GM23338 (cell line): ENCODE results near the gene HGF. TPM values are rescaled to one million over a fixed set of nuclear protein-coding genes. Genes with fewer than 3 reads are reported as not detected.

Experiments used
- ATAC-seq: fragments of 200-7000 bp; cut with Tn5 transposase; 3 replicates; pipeline ENCODE4 v1.9.1; 2020
- DNase-seq: peaks from one replicate; pipeline ENCODE4 v3.0.0-alpha.2; 2015; ENCODE audit warnings: low spot score
- H2AFZ ChIP-seq: fragments of 200-600 bp; sonication (generic); 2 replicates; pipeline ENCODE4 v1.8.0; 2016; ENCODE audit warnings: antibody characterized with exemption, mild to moderate bottlenecking, moderate library complexity
- H3F3A ChIP-seq: fragments of 200-600 bp; sonication (generic); replicated peaks from 2 replicates; pipeline ENCODE4 v1.8.0; 2017; ENCODE audit warnings: antibody characterized with exemption, mixed run types, low read depth
- H3K27ac ChIP-seq: fragments of 200-600 bp; sonication (generic); 2 replicates; pipeline ENCODE4 v1.6.1; 2016; ENCODE audit warnings: low read depth
- H3K27me3 ChIP-seq: fragments of 200-600 bp; sonication (generic); 2 replicates; pipeline ENCODE4 v1.8.0; 2016; ENCODE audit warnings: mild to moderate bottlenecking, mixed run types, moderate library complexity; ENCODE audit not compliant: insufficient read depth
- H3K36me3 ChIP-seq: fragments of 200-600 bp; sonication (generic); 2 replicates; pipeline ENCODE4 v1.8.0; 2016; ENCODE audit warnings: mild to moderate bottlenecking; ENCODE audit not compliant: insufficient read depth
- H3K4me1 ChIP-seq: fragments of 200-600 bp; sonication (generic); 2 replicates; pipeline ENCODE4 v1.8.0; 2016; ENCODE audit warnings: mild to moderate bottlenecking, moderate library complexity; ENCODE audit not compliant: insufficient read depth
- H3K4me2 ChIP-seq: fragments of 200-600 bp; sonication (generic); 2 replicates; pipeline ENCODE4 v1.7.1; 2017; ENCODE audit warnings: mixed run types
- H3K4me3 ChIP-seq: fragments of 200-600 bp; sonication (generic); 2 replicates; pipeline ENCODE4 v1.6.1; 2016; ENCODE audit warnings: mixed run types
- H3K79me2 ChIP-seq: fragments of 200-600 bp; sonication (generic); replicated peaks from 2 replicates; pipeline ENCODE4 v1.8.0; 2017; ENCODE audit warnings: mild to moderate bottlenecking; ENCODE audit not compliant: insufficient read depth
- H3K9me2 ChIP-seq: fragments of 200-600 bp; sonication (generic); 2 replicates; pipeline ENCODE4 v1.8.0; 2017; ENCODE audit not compliant: insufficient read depth
- H4K20me1 ChIP-seq: fragments of 200-600 bp; sonication (generic); replicated peaks from 2 replicates; pipeline ENCODE4 v1.8.0; 2017; ENCODE audit warnings: mild to moderate bottlenecking; ENCODE audit not compliant: insufficient read depth
- H3K27ac Mint-ChIP-seq: 2 replicates; pipeline ENCODE4 v1.8.0; 2020; ENCODE audit warnings: inconsistent platforms, mild to moderate bottlenecking, moderate library complexity, mixed read lengths
- H3K27me3 Mint-ChIP-seq: 3 replicates; pipeline ENCODE4 v1.8.0; 2022; ENCODE audit warnings: low read depth, mild to moderate bottlenecking, moderate library complexity, mixed read lengths, inconsistent platforms; ENCODE audit not compliant: insufficient read depth, poor library complexity
- H3K36me3 Mint-ChIP-seq: 3 replicates; pipeline ENCODE4 v1.8.0; 2021; ENCODE audit warnings: low read depth, mild to moderate bottlenecking, inconsistent platforms, moderate library complexity, mixed read lengths
- H3K4me1 Mint-ChIP-seq: 3 replicates; pipeline ENCODE4 v1.8.0; 2020; ENCODE audit warnings: mild to moderate bottlenecking, inconsistent platforms, mixed read lengths
- H3K4me3 Mint-ChIP-seq: 3 replicates; pipeline ENCODE4 v1.8.0; 2021; ENCODE audit warnings: moderate library complexity, mild to moderate bottlenecking, inconsistent platforms, mixed read lengths
- H3K9me3 Mint-ChIP-seq: 3 replicates; pipeline ENCODE4 v1.8.0; 2020; ENCODE audit warnings: moderate library complexity, mild to moderate bottlenecking, inconsistent platforms, mixed read lengths
- CREB1 ChIP-seq: fragments of 250-450 bp; sonication (Bioruptor Pico); IDR thresholded peaks from 2 replicates; pipeline ENCODE4 v1.5.0; 2020; ENCODE audit warnings: low read depth, mild to moderate bottlenecking, moderate library complexity
- EZH2 ChIP-seq: fragments of 200-600 bp; sonication (generic); IDR thresholded peaks from one replicate; pipeline ENCODE4 v1.8.0; 2017; ENCODE audit warnings: antibody characterized with exemption, mild to moderate bottlenecking, low read depth; ENCODE audit not compliant: unreplicated experiment
- EZH2phosphoT487 ChIP-seq: fragments of 200-600 bp; sonication (generic); IDR thresholded peaks from one replicate; pipeline ENCODE4 v1.8.1; 2018; ENCODE audit warnings: antibody characterized with exemption; ENCODE audit not compliant: unreplicated experiment
- POLR2AphosphoS5 ChIP-seq: IDR thresholded peaks from 2 replicates; pipeline ENCODE4 v1.6.1; 2016; ENCODE audit warnings: antibody characterized with exemption, low read depth
- STAT1 ChIP-seq: IDR thresholded peaks from one replicate; pipeline ENCODE4 v1.6.1; 2016; ENCODE audit warnings: antibody characterized with exemption; ENCODE audit not compliant: unreplicated experiment
- ZNF114 ChIP-seq: fragments of 250-450 bp; sonication (Bioruptor Pico); IDR thresholded peaks from 2 replicates; pipeline ENCODE4 v1.5.0; 2020; ENCODE audit warnings: mild to moderate bottlenecking, moderate library complexity
- ZNF331 ChIP-seq: fragments of 250-450 bp; sonication (Bioruptor Pico); IDR thresholded peaks from 2 replicates; pipeline ENCODE4 v1.5.0; 2020; ENCODE audit warnings: low read depth, mild to moderate bottlenecking, moderate library complexity
- polyA plus RNA-seq: library from polyadenylated mRNA; unstranded; fragments of >200 nt; fragmentation: Nextera tagmentation; extraction: Ambion mirVana; gene quantifications from 2 replicates; pipeline ENCODE4 v1.2.1, GENCODE V29; 2016
- total RNA-seq: library from RNA; depleted of rRNA; stranded (reverse); fragments of >200 nt; shearing (Covaris generic); gene quantifications from 2 replicates; pipeline ENCODE4 v1.2.3, GENCODE V29; 2014
- TF ChIP-seq, protein P1 (sequence below): fragments of 250-450 bp; sonication (Bioruptor Pico); IDR thresholded peaks from 2 replicates; pipeline ENCODE4 v1.5.0; 2020; ENCODE audit warnings: mild to moderate bottlenecking, moderate library complexity
- TF ChIP-seq, protein P2 (sequence below): IDR thresholded peaks from one replicate; pipeline ENCODE4 v1.6.1; 2018; ENCODE audit warnings: antibody characterized with exemption; ENCODE audit not compliant: unreplicated experiment
- TF ChIP-seq, protein P3 (sequence below): IDR thresholded peaks from 2 replicates; pipeline ENCODE4 v1.6.1; 2016; ENCODE audit warnings: antibody characterized with exemption

Gene HGF
- total and polyA plus RNA-seq, 2 experiments from 2014 or later = 0.24 to 1.1 TPM

DNA sequence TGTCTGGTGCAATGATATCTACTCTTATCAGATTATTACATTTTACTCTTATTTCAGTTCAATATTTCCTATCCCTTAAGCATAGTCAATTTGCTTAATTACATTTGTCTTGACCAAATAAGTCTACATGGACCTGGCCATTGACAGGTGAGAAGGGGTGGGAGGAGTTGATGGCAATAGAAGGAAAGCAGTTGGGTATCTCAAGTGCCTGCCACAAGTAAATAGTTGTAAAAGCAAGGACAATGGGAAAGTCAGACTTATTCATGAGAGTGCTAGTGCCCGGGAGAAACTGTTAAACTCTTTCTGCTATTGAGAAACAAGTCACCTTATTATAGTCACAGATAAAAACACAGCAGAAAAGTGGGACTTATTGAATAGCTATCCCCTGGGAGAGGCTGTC lies 32.4 kb upstream of the HGF start:
- H3K27ac Mint-ChIP-seq = no peak overlapping the region
- H3K4me2 ChIP-seq = no peak overlapping the region
- no peaks in the 10 kb centered on the region for H3K9me3 Mint-ChIP-seq
- H3K27ac ChIP-seq = no peak overlapping the region
- no peaks in the 10 kb centered on the region for H3K27me3 Mint-ChIP-seq
- no peaks in the 10 kb centered on the region for H3K36me3 ChIP-seq
- H2AFZ ChIP-seq = peak overlapping the region; percentile 19; the same call in 1 of the 2 replicates
- TF ChIP-seq EZH2 = no peak
- no peak for ATAC-seq
- no peak overlapping the region for H3K4me3 ChIP-seq
- H3F3A ChIP-seq = no peaks in the 10 kb centered on the region
- no peak for DNase-seq
- H3K4me3 Mint-ChIP-seq = no peak overlapping the region
- no peaks in the 10 kb centered on the region for H3K4me1 ChIP-seq
- no peaks in the 10 kb centered on the region for H3K27me3 ChIP-seq
- no peaks in the 10 kb centered on the region for H3K9me2 ChIP-seq
- H3K4me1 Mint-ChIP-seq = no peaks in the 10 kb centered on the region
- no peaks in the 10 kb centered on the region for H3K36me3 Mint-ChIP-seq
- no peaks in the 10 kb centered on the region for H3K79me2 ChIP-seq
- H4K20me1 ChIP-seq = no peaks in the 10 kb centered on the region

DNA sequence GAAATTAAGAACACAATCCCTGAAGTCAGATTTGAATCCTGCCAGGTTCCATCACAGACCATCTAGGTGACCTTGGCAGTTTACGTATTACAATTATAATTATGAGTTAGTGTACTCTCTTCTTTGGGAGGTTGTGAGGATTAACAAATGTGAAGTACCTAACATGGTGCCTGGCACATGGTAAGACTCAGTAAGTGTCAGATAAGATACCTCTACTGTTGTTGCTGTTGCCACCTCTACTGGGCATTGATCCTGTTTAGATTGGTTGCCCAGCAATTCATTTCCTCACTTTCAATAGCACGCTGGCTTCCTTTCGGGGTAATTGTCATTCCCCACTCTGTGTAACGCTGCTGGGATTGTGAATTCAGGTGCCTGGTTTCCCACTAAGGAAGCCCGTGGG lies 31.7 kb upstream of the HGF start:
- H3K4me1 Mint-ChIP-seq = no peaks in the 10 kb centered on the region
- no peaks in the 10 kb centered on the region for H3K36me3 Mint-ChIP-seq
- H3F3A ChIP-seq = no peaks in the 10 kb centered on the region

More for the DNA sequence above, 31.7 kb upstream of the HGF start:
- Histone ChIP-seq H3K4me1 (no peaks in the 10 kb centered on the region), H3K4me3 (no peak overlapping the region), H3K27ac (no peak overlapping the region), H3K36me3 (no peaks in the 10 kb centered on the region), H3K9me2 (no peaks in the 10 kb centered on the region), H2AFZ (peak overlapping the region; percentile 19; the same call in 1 of the 2 replicates), H3K79me2 (no peaks in the 10 kb centered on the region), H4K20me1 (no peaks in the 10 kb centered on the region), H3K27me3 (no peaks in the 10 kb centered on the region), H3K4me2 (no peak overlapping the region)
- Mint-ChIP-seq H3K27me3 (no peaks in the 10 kb centered on the region), H3K9me3 (no peaks in the 10 kb centered on the region), H3K4me3 (no peak overlapping the region), H3K27ac (no peak overlapping the region)
- DNase-seq (no peak), ATAC-seq (no peak)
- TF ChIP-seq, protein P1, sequence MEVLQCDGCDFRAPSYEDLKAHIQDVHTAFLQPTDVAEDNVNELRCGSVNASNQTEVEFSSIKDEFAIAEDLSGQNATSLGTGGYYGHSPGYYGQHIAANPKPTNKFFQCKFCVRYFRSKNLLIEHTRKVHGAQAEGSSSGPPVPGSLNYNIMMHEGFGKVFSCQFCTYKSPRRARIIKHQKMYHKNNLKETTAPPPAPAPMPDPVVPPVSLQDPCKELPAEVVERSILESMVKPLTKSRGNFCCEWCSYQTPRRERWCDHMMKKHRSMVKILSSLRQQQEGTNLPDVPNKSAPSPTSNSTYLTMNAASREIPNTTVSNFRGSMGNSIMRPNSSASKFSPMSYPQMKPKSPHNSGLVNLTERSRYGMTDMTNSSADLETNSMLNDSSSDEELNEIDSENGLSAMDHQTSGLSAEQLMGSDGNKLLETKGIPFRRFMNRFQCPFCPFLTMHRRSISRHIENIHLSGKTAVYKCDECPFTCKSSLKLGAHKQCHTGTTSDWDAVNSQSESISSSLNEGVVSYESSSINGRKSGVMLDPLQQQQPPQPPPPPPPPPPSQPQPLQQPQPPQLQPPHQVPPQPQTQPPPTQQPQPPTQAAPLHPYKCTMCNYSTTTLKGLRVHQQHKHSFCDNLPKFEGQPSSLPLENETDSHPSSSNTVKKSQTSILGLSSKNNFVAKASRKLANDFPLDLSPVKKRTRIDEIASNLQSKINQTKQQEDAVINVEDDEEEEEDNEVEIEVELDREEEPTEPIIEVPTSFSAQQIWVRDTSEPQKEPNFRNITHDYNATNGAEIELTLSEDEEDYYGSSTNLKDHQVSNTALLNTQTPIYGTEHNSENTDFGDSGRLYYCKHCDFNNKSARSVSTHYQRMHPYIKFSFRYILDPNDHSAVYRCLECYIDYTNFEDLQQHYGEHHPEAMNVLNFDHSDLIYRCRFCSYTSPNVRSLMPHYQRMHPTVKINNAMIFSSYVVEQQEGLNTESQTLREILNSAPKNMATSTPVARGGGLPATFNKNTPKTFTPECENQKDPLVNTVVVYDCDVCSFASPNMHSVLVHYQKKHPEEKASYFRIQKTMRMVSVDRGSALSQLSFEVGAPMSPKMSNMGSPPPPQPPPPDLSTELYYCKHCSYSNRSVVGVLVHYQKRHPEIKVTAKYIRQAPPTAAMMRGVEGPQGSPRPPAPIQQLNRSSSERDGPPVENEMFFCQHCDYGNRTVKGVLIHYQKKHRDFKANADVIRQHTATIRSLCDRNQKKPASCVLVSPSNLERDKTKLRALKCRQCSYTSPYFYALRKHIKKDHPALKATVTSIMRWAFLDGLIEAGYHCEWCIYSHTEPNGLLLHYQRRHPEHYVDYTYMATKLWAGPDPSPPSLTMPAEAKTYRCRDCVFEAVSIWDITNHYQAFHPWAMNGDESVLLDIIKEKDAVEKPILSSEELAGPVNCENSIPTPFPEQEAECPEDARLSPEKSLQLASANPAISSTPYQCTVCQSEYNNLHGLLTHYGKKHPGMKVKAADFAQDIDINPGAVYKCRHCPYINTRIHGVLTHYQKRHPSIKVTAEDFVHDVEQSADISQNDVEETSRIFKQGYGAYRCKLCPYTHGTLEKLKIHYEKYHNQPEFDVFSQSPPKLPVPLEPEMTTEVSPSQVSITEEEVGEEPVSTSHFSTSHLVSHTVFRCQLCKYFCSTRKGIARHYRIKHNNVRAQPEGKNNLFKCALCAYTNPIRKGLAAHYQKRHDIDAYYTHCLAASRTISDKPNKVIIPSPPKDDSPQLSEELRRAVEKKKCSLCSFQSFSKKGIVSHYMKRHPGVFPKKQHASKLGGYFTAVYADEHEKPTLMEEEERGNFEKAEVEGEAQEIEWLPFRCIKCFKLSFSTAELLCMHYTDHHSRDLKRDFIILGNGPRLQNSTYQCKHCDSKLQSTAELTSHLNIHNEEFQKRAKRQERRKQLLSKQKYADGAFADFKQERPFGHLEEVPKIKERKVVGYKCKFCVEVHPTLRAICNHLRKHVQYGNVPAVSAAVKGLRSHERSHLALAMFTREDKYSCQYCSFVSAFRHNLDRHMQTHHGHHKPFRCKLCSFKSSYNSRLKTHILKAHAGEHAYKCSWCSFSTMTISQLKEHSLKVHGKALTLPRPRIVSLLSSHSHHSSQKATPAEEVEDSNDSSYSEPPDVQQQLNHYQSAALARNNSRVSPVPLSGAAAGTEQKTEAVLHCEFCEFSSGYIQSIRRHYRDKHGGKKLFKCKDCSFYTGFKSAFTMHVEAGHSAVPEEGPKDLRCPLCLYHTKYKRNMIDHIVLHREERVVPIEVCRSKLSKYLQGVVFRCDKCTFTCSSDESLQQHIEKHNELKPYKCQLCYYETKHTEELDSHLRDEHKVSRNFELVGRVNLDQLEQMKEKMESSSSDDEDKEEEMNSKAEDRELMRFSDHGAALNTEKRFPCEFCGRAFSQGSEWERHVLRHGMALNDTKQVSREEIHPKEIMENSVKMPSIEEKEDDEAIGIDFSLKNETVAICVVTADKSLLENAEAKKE (CRISPR knock-in tag) = no peak
- TF ChIP-seq, protein P2, sequence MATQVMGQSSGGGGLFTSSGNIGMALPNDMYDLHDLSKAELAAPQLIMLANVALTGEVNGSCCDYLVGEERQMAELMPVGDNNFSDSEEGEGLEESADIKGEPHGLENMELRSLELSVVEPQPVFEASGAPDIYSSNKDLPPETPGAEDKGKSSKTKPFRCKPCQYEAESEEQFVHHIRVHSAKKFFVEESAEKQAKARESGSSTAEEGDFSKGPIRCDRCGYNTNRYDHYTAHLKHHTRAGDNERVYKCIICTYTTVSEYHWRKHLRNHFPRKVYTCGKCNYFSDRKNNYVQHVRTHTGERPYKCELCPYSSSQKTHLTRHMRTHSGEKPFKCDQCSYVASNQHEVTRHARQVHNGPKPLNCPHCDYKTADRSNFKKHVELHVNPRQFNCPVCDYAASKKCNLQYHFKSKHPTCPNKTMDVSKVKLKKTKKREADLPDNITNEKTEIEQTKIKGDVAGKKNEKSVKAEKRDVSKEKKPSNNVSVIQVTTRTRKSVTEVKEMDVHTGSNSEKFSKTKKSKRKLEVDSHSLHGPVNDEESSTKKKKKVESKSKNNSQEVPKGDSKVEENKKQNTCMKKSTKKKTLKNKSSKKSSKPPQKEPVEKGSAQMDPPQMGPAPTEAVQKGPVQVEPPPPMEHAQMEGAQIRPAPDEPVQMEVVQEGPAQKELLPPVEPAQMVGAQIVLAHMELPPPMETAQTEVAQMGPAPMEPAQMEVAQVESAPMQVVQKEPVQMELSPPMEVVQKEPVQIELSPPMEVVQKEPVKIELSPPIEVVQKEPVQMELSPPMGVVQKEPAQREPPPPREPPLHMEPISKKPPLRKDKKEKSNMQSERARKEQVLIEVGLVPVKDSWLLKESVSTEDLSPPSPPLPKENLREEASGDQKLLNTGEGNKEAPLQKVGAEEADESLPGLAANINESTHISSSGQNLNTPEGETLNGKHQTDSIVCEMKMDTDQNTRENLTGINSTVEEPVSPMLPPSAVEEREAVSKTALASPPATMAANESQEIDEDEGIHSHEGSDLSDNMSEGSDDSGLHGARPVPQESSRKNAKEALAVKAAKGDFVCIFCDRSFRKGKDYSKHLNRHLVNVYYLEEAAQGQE = no peak
- no peak for TF ChIP-seq STAT1
- no peak for TF ChIP-seq ZNF331 (CRISPR knock-in tag)
- no peak for TF ChIP-seq EZH2
- no peak for TF ChIP-seq ZNF114 (CRISPR knock-in tag)
- TF ChIP-seq, protein P3, sequence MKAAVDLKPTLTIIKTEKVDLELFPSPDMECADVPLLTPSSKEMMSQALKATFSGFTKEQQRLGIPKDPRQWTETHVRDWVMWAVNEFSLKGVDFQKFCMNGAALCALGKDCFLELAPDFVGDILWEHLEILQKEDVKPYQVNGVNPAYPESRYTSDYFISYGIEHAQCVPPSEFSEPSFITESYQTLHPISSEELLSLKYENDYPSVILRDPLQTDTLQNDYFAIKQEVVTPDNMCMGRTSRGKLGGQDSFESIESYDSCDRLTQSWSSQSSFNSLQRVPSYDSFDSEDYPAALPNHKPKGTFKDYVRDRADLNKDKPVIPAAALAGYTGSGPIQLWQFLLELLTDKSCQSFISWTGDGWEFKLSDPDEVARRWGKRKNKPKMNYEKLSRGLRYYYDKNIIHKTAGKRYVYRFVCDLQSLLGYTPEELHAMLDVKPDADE = no peak
- no peak for TF ChIP-seq POLR2AphosphoS5
- TF ChIP-seq EZH2phosphoT487 = no peak
- no peak for TF ChIP-seq CREB1
